ENCODE results near the gene FUOM. TPM values are rescaled to one million over a fixed set of nuclear protein-coding genes. Genes with fewer than 3 reads are reported as not detected.
A peak's percentile ranks its signal among the peaks of the same experiment; 100 is the strongest.

Gene FUOM
- total and polyA plus RNA-seq, 9 of the 15 experiments (the other 6 are each of a cell fraction or from before 2014, with no cell fraction given) = 1.8 to 96.1 (median 27.0) TPM

GRCh38 chr10:133308421-133309099 lies 49.3 kb downstream of the FUOM start, which contains the start of the genes TUBGCP2 and ZNF511 (continued):
- no peak for TF ChIP-seq FOXP4 (CRISPR knock-in tag; IDR thresholded peaks at IDR 0.05; ENCODE audit: borderline replicate concordance)
- TF ChIP-seq ZNF707 (CRISPR knock-in tag; conservative IDR thresholded peaks at IDR 0.05) = no peak
- TF ChIP-seq ZBTB40 (IDR thresholded peaks at IDR 0.05) = peak; percentile 88
- no peak for TF ChIP-seq ZBTB40 (CRISPR knock-in tag; IDR thresholded peaks at IDR 0.05)
- no peak for TF ChIP-seq ZNF316 (IDR thresholded peaks at IDR 0.05)
- no peak for TF ChIP-seq XRCC4 (IDR thresholded peaks at IDR 0.05; ENCODE audit: extremely low read depth, insufficient read depth, insufficient read length)
- no peak for TF ChIP-seq TFAM (CRISPR knock-in tag; conservative IDR thresholded peaks at IDR 0.05)
- TF ChIP-seq PCBP2 (IDR thresholded peaks at IDR 0.05; ENCODE audit: low read depth, low read length, poor library complexity, severe bottlenecking) = no peak
- TF ChIP-seq CCAR2 (IDR thresholded peaks at IDR 0.05; ENCODE audit: low read depth, low read length) = no peak
- 0 out of 2 replicates have a peak, but pooled peaks have one; percentile 37 for TF ChIP-seq NFIC (IDR thresholded peaks at IDR 0.05)
- TF ChIP-seq SMARCA5 (IDR thresholded peaks at IDR 0.05) = no peak
- peak; percentile 59 for TF ChIP-seq HCFC1 (IDR thresholded peaks at IDR 0.05; ENCODE audit: low read depth, low read length)
- no peak for TF ChIP-seq ZFP1 (CRISPR knock-in tag; IDR thresholded peaks at IDR 0.05)
- TF ChIP-seq ZNF561 (CRISPR knock-in tag; conservative IDR thresholded peaks at IDR 0.05) = no peak
- peak; percentile 83; the same call in 1 of the 2 replicates for TF ChIP-seq FOXP1 (CRISPR knock-in tag; IDR thresholded peaks at IDR 0.05)
- peak; percentile 16 to 47; a peak in 2 of 4 replicates for TF ChIP-seq SIN3A (IDR thresholded peaks at IDR 0.05; ENCODE audit: borderline replicate concordance in 2 of 2, control insufficient read depth in 1 of 2, low read depth in 2 of 2, low read length in 2 of 2)

Data from K562 (cell line).